ENCODE measurements around the gene SIN3B. TPM values are rescaled to one million over a fixed set of nuclear protein-coding genes. Genes with fewer than 3 reads are reported as not detected.

The SIN3B gene
- polyA plus RNA-seq, 1 donor from 2014 or later = 31.2 TPM

- H3K4me2 ChIP-seq (ENCODE audit: low read length) = no peak overlapping the region
- H3K79me2 ChIP-seq (replicated peaks; ENCODE audit: insufficient read depth, low read length) = no peaks in the 10 kb centered on the region
- no peak overlapping the region for H2AFZ ChIP-seq (ENCODE audit: low read depth, low read length)
- H3K9me3 ChIP-seq (ENCODE audit: low read length) = peaks cover 5% of the 10 kb centered on the region
- no peak overlapping the region for H3K4me3 ChIP-seq (ENCODE audit: low read length)
- no peaks in the 10 kb centered on the region for H3K9me2 ChIP-seq (ENCODE audit: insufficient read depth, low read length)
- TF ChIP-seq EP300 (conservative IDR thresholded peaks at IDR 0.05; ENCODE audit: poor library complexity, severe bottlenecking) (no peak), POLR2AphosphoS5 (IDR thresholded peaks at IDR 0.05) (no peak), SMC3 (conservative IDR thresholded peaks at IDR 0.05; ENCODE audit: poor library complexity) (no peak), REST (IDR thresholded peaks at IDR 0.05; ENCODE audit: borderline replicate concordance) (no peak), MXI1 (conservative IDR thresholded peaks at IDR 0.05; ENCODE audit: poor library complexity, severe bottlenecking) (no peak), RAD21 (conservative IDR thresholded peaks at IDR 0.05) (no peak), CTCF (IDR thresholded peaks at IDR 0.05; ENCODE audit: poor library complexity, severe bottlenecking) (no peak), TAF1 (IDR thresholded peaks at IDR 0.05; ENCODE audit: low read depth) (no peak), EZH2 (IDR thresholded peaks at IDR 0.05; ENCODE audit: borderline replicate concordance, insufficient read depth, low read length, poor library complexity, severe bottlenecking) (no peak)
- H3K36me3 ChIP-seq (ENCODE audit: insufficient read depth, low read length) = no peaks in the 10 kb centered on the region
- H3K27ac ChIP-seq (ENCODE audit: low read length) = no peak overlapping the region
- no peaks in the 10 kb centered on the region for H3F3A ChIP-seq (ENCODE audit: insufficient read depth, low read length, poor library complexity, severe bottlenecking)
- no peaks in the 10 kb centered on the region for H3K27me3 ChIP-seq (ENCODE audit: insufficient read depth, low read depth, low read length)
- H4K20me1 ChIP-seq (ENCODE audit: insufficient read depth) = no peaks in the 10 kb centered on the region
- no peak overlapping the region for H3K9ac ChIP-seq (ENCODE audit: low read length)
These were observed 54.3 kb downstream of the SIN3B start for GRCh38 chr19:16883522-16883921.

GRCh38 chr19:16885166-16885565 is 56.0 kb downstream of the SIN3B start:
- Histone ChIP-seq H3K79me2 (replicated peaks; ENCODE audit: insufficient read depth, low read length) (no peaks in the 10 kb centered on the region), H3K4me3 (ENCODE audit: low read length) (no peak overlapping the region), H4K20me1 (ENCODE audit: insufficient read depth) (no peaks in the 10 kb centered on the region), H3K27me3 (ENCODE audit: insufficient read depth, low read depth, low read length) (no peaks in the 10 kb centered on the region), H3F3A (ENCODE audit: insufficient read depth, low read length, poor library complexity, severe bottlenecking) (no peaks in the 10 kb centered on the region), H3K36me3 (ENCODE audit: insufficient read depth, low read length) (no peaks in the 10 kb centered on the region), H3K9me3 (ENCODE audit: low read length) (peaks cover 5% of the 10 kb centered on the region), H3K27ac (ENCODE audit: low read length) (no peak overlapping the region), H3K4me2 (ENCODE audit: low read length) (no peak overlapping the region), H2AFZ (ENCODE audit: low read depth, low read length) (no peak overlapping the region), H3K9me2 (ENCODE audit: insufficient read depth, low read length) (no peaks in the 10 kb centered on the region), H3K9ac (ENCODE audit: low read length) (no peak overlapping the region)
- TF ChIP-seq POLR2AphosphoS5 (IDR thresholded peaks at IDR 0.05) (no peak), EZH2 (IDR thresholded peaks at IDR 0.05; ENCODE audit: borderline replicate concordance, insufficient read depth, low read length, poor library complexity, severe bottlenecking) (no peak), SMC3 (conservative IDR thresholded peaks at IDR 0.05; ENCODE audit: poor library complexity) (no peak), REST (IDR thresholded peaks at IDR 0.05; ENCODE audit: borderline replicate concordance) (no peak), MXI1 (conservative IDR thresholded peaks at IDR 0.05; ENCODE audit: poor library complexity, severe bottlenecking) (no peak)
